ENCODE data around the gene IGSF9. TPM values are rescaled to one million over a fixed set of nuclear protein-coding genes. Genes with fewer than 3 reads are reported as not detected.

The IGSF9 gene
- total RNA-seq, 1 experiment from 2014 or later = not detected

DNA sequence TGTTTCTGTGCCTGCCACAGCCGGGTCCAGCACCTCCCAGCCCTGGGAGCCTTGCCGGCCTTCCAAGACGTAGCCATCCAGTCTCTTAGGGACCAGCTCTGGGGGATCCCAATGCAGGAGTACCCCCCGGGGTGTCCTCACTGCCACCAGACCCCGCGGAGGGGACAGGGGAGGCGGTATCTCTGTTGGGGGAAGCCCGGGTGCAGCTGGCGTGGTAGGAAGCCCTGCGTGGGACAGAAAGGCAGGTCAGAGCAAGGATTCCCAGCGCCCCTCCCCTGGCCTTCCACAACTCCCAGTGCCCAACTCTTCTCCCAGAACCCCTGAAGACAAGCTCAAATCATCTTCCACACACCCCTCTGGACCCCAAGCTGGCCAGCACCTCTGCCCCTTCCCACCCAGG, 15.2 kb downstream of the IGSF9 start:
- Histone ChIP-seq H3K9me3 (no peaks in the 10 kb centered on the region), H3K36me3 (no peaks in the 10 kb centered on the region), H3K27me3 (no peaks in the 10 kb centered on the region), H3K4me3 (no peak overlapping the region)
- no peak for DNase-seq

DNA sequence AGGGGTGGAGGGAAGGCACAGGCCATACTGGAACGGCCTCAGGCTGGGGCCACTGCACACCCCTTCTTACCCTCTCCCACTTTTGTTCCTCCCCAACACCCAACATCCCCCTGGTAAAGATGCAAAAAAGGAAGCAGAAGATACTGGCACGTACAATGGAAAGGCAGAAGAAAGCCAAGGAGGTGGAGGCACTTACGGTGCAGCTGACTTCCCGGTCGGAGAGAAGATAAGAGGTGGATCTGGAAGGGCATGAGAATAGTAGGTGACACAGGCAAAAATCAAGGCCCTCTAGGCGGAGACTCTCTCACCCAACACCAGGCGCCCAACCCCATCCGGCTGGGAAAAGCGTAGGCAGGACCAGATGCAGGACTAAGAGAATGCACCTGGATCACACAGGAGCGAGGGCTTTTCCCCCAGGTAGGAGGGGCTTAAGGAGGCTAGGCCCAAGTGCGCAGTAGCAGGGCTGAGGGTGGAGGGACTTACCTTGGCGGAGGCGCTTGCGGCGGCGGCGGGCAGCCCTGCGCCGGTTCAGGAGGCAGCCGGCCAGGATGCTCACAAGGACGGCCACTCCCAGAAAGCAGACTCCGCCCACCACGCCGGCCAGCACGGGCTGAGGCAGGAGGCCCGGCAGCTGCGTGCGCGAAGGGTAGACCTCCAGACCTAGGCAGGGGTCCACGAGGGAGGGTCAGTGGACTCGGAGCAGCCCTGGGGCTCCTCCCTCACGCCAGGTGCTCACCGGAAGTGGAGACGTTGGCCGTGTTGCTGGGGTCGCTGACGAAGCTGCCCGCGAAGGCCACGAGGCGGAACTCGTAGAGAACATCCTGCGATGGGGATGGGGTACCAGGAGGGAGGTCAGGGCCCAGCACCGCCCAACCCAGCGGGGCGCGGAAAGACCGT, 16.0 kb downstream of the IGSF9 start:
- no peaks in the 10 kb centered on the region for H3K9me3 ChIP-seq
- no peak overlapping the region for H3K4me3 ChIP-seq
- H3K36me3 ChIP-seq = peaks cover 6% of the 10 kb centered on the region
- H3K27me3 ChIP-seq = no peaks in the 10 kb centered on the region
- DNase-seq = no peak

- Histone ChIP-seq H3K9me3 (no peaks in the 10 kb centered on the region), H3K36me3 (peaks cover 14% of the 10 kb centered on the region), H3K27me3 (no peaks in the 10 kb centered on the region), H3K4me3 (no peak overlapping the region)
- DNase-seq = no peak
Observed at GRCh38 chr1:159928491-159929050, 16.8 kb downstream of the IGSF9 start.

DNA sequence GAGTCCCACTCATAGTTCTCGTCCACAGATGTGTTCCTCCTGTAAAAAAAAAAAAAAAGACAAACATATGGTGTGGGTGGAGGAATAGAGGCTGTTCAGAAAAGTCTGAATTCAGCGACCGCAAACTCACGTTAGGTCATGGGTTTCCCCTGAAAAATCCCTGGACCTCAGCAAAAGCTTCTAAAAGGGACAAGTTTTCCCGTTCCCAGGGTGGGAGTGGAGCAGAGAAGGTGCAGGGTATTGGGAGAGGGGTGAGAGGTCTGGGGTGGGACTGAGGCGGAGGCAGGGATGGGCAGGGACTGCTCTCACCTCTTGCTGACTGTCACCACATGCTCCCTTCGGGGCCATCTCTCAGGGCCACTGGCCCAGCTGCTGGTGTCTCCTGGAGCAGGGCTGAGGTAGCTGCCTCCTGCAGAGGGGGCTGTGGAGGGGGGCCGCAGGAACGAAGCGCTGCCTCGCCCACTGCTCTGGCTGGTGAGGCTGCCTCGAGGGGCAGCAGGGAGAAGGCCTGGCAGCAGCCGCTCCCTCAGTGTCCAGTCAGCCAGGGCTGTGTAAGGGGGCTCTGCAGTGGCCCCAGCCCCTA, 17.5 kb downstream of the IGSF9 start:
- Histone ChIP-seq H3K4me3 (no peak overlapping the region), H3K27me3 (no peaks in the 10 kb centered on the region), H3K36me3 (peaks cover 20% of the 10 kb centered on the region), H3K9me3 (no peaks in the 10 kb centered on the region)
- no peak for DNase-seq

GRCh38 chr1:159927211-159927848, 18.1 kb downstream of the IGSF9 start:
- DNase-seq = no peak
- H3K36me3 ChIP-seq = peaks cover 26% of the 10 kb centered on the region

GRCh38 chr1:159925719-159926078, 19.7 kb downstream of the IGSF9 start:
- Histone ChIP-seq H3K9me3 (no peaks in the 10 kb centered on the region), H3K27me3 (no peaks in the 10 kb centered on the region), H3K36me3 (peaks cover 43% of the 10 kb centered on the region), H3K4me3 (peak overlapping the region; percentile 83)
- peak; percentile 39 for DNase-seq

More at GRCh38 chr1:159927211-159927848, 18.1 kb downstream of the IGSF9 start:
- no peaks in the 10 kb centered on the region for H3K9me3 ChIP-seq
- H3K27me3 ChIP-seq = no peaks in the 10 kb centered on the region
- no peak overlapping the region for H3K4me3 ChIP-seq

- Histone ChIP-seq H3K9me3 (no peaks in the 10 kb centered on the region), H3K27me3 (no peaks in the 10 kb centered on the region), H3K36me3 (peaks cover 49% of the 10 kb centered on the region), H3K4me3 (peak within 1 kb of the TSS; percentile 83)
- DNase-seq = peak; percentile 95
Observed at GRCh38 chr1:159924791-159925718, 20.4 kb downstream of the IGSF9 start, which contains the start of gene TAGLN2. Gene TAGLN2 (minus strand): TSS chr1:159925507. CDS start chr1:159920509, 4,998 bp downstream.

DNA sequence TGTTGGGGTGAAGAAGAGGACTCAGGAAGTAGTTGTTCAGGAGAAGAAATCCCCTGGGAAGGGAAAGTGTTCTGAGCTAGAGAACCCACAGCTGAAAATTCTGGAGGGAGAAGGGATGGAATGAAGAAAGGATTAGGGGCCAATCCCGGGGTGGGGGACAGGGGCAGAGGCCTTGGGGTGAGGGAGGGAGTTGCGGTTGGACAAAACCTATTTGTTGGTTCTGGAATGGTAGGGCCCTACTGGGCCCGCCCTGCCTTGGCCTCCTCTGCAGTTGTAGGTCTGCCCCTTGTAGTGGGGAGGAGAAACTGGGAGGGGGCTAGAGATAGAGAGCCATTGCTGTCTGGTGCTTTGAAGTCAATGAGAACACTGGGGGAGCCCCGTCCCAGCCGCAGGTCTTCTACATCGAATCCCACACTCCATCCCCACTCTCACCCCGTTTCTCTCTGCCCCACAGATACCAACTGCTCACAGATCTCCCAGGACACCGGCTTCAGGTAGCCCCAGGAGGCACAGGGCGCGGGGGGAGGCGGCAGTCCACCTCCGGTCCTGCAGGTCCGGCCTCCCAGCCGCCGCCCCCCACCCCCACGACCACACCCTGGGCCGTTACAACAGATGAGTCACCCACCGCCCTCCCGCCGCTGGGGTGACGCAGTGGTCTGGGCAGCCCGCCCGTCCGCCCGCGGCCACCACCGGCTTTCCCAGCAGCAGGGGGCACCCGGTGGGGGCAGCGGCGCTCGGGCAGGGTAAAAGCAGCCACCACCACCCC, 21.2 kb downstream of the IGSF9 start:
- no peaks in the 10 kb centered on the region for H3K27me3 ChIP-seq
- DNase-seq = peak; percentile 96
- peaks cover 57% of the 10 kb centered on the region for H3K36me3 ChIP-seq
- H3K9me3 ChIP-seq = no peaks in the 10 kb centered on the region
- peak overlapping the region; percentile 83 for H3K4me3 ChIP-seq

GRCh38 chr1:159923203-159924024, 22.0 kb downstream of the IGSF9 start:
- Histone ChIP-seq H3K27me3 (no peaks in the 10 kb centered on the region), H3K9me3 (no peaks in the 10 kb centered on the region), H3K4me3 (peak overlapping the region; percentile 83), H3K36me3 (peaks cover 65% of the 10 kb centered on the region)
- peak; percentile 90 for DNase-seq

DNA sequence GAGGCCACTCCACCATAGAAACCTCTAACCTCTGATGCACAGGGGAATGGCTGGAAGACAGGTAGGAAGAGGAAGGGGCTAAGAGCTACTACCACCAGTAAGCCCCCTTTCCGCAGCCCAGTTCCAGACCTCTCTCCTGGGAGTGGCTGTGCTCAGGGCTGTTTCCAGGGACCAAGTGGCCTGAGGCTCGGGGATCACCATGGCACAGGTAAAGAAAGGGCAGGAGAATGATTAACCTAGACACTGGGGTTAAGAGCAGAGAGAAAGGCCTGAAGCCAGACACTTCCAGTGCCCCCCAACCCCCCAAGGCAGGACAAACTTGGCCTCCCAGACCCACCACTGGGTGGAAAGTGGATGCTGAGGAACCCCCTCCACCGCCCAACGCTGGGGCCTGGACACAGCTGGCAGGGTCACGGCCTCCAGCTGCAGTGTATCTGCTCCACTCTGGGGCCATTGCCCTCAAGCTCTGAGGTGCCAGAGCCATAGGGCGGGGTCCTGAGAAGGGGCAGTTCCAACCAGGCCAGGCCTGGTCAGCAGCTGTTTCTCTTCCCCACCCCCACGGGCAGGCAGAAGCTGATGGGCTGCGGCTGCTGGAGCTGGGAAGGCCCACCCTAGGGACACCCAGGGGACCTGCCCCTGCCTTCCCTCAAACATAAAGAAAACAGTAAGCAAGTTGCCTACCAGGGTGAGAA, 22.8 kb downstream of the IGSF9 start:
- DNase-seq = peak; percentile 68
- Histone ChIP-seq H3K9me3 (no peaks in the 10 kb centered on the region), H3K27me3 (no peaks in the 10 kb centered on the region), H3K4me3 (peak overlapping the region; percentile 83), H3K36me3 (peaks cover 73% of the 10 kb centered on the region)

- Histone ChIP-seq H3K4me3 (peak overlapping the region; percentile 83), H3K9me3 (no peaks in the 10 kb centered on the region), H3K36me3 (peaks cover 81% of the 10 kb centered on the region), H3K27me3 (no peaks in the 10 kb centered on the region)
- DNase-seq = no peak
Observed at GRCh38 chr1:159921700-159922504, 23.5 kb downstream of the IGSF9 start.

GRCh38 chr1:159921251-159921650, 24.2 kb downstream of the IGSF9 start:
- Histone ChIP-seq H3K9me3 (no peaks in the 10 kb centered on the region), H3K27me3 (no peaks in the 10 kb centered on the region), H3K4me3 (no peak overlapping the region), H3K36me3 (peaks cover 86% of the 10 kb centered on the region)
- DNase-seq = no peak

DNA sequence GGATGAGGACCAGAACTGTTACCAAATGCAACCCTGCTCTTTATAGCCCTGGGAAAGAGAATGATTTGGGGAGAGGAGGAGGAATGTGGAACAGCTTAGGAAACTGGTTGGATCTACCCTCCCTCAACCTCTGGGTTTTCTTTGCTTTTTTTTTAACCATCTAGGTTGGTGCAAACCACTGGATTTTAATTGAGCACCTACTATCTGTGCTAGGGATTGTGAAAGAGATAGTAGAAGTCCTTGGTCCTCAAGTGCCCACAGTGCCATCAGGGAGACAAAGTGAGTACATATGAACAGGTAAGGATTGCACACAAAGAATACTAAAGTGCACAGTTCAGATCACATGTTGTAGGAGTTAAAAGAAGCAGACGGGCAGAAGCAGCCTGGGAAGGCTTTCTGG, 24.8 kb downstream of the IGSF9 start:
- DNase-seq = no peak
- H3K4me3 ChIP-seq = no peak overlapping the region
- H3K9me3 ChIP-seq = no peaks in the 10 kb centered on the region
- peaks cover 89% of the 10 kb centered on the region for H3K36me3 ChIP-seq
- H3K27me3 ChIP-seq = no peaks in the 10 kb centered on the region

GRCh38 chr1:159920202-159920601, 25.2 kb downstream of the IGSF9 start:
- no peaks in the 10 kb centered on the region for H3K27me3 ChIP-seq
- H3K9me3 ChIP-seq = no peaks in the 10 kb centered on the region
- no peak for DNase-seq
- peaks cover 94% of the 10 kb centered on the region for H3K36me3 ChIP-seq
- H3K4me3 ChIP-seq = no peak overlapping the region
